Ovary (tissue), 3 donors: ENCODE measurements around the gene SERINC4.
A peak's percentile ranks its signal among the peaks of the same experiment; 100 is the strongest.

Experiments
- EP300 ChIP-seq: sonication (generic); formaldehyde crosslinking; IDR thresholded peaks from one replicate; pipeline ENCODE4 v1.6.1; 2017; ENCODE audit warnings: antibody characterized with exemption
- POLR2A ChIP-seq: fragments of 450-650 bp; IDR thresholded peaks from one replicate; pipeline ENCODE4 v1.6.1; 2017; ENCODE audit warnings: antibody characterized with exemption, mild to moderate bottlenecking, moderate library complexity
- TF ChIP-seq, protein P1 (sequence below), 3 donors: fragments of 450-650 bp in 2 of 3; fragments of 200-600 bp in 1 of 3; IDR thresholded peaks; one replicate each; pipeline versions ENCODE4 v1.5.1 to v1.8.0; 2016 to 2022; ENCODE audit warnings: antibody characterized with exemption in 3 of 3, mild to moderate bottlenecking in 1 of 3
- donor health status: DM: no; HTN: no; CAD: no.

DNA sequence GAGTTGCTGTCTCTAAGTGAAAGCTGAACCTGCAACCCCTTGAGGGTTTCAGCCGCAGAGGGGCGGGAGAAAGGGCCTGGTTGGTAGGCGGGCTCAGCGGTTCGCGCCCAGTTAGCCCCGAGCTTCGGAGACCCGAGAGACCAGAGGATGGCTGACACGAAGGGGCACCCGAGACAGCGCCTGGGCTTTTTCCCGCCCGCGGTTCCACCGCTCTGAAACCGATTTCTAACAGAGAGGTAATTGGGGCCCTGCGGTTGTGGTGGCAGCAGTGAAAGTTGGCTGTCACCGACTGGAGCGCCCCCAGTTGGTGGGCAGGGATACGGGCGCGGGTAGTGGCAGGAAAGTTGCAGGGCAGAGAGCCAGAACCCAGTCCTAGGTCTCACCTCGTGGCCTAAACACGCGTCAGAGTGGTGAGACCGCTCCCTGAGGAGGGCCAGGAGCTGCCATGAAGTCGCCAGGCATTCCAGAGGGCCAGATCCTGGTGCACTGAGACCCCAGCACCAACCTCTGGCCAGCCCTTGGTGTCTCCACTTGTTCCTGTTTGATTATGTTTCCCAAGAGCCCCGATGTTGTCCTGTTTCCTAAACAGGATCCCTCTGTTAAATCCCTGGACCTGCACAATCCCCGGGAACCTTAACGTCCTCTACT is 22.6 kb downstream of the SERINC4 start:
- TF ChIP-seq POLR2A = peak; percentile 9
- TF ChIP-seq, protein P1, sequence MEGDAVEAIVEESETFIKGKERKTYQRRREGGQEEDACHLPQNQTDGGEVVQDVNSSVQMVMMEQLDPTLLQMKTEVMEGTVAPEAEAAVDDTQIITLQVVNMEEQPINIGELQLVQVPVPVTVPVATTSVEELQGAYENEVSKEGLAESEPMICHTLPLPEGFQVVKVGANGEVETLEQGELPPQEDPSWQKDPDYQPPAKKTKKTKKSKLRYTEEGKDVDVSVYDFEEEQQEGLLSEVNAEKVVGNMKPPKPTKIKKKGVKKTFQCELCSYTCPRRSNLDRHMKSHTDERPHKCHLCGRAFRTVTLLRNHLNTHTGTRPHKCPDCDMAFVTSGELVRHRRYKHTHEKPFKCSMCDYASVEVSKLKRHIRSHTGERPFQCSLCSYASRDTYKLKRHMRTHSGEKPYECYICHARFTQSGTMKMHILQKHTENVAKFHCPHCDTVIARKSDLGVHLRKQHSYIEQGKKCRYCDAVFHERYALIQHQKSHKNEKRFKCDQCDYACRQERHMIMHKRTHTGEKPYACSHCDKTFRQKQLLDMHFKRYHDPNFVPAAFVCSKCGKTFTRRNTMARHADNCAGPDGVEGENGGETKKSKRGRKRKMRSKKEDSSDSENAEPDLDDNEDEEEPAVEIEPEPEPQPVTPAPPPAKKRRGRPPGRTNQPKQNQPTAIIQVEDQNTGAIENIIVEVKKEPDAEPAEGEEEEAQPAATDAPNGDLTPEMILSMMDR (IDR thresholded peaks at IDR 0.05) = peak in 2 of 3 donors; percentile 80 to 88
- no peak for TF ChIP-seq EP300
